Embryonic facial prominence (tissue), 1 donor: ENCODE data around the gene ADAM10.
"Not testable (repeated sequence)": the region's sequence is repeated elsewhere in the genome, so short reads cannot be mapped to it uniquely, and the experiment has no call there.

Experiments used
- DNase-seq: peaks from one replicate; pipeline ENCODE4 v3.0.0-alpha.2; 2016; ENCODE audit errors: extremely low spot score

ADAM10 gene

GRCh38 chr15:58678683-58679082, 70.8 kb downstream of the ADAM10 start:
- DNase-seq, result no peak

- no peak for DNase-seq
These were observed 72.1 kb downstream of the ADAM10 start for GRCh38 chr15:58677426-58677825.

- DNase-seq, result no peak
These were observed 72.7 kb downstream of the ADAM10 start for GRCh38 chr15:58676766-58677165.

GRCh38 chr15:58671186-58671585, 78.3 kb downstream of the ADAM10 start:
- no peak for DNase-seq

- no peak for DNase-seq
These were observed 80.4 kb downstream of the ADAM10 start for GRCh38 chr15:58669108-58669507.

- DNase-seq, result no peak
These were observed 82.5 kb downstream of the ADAM10 start for GRCh38 chr15:58666957-58667356.

- no peak for DNase-seq
These were observed 83.8 kb downstream of the ADAM10 start for GRCh38 chr15:58665672-58666071.

GRCh38 chr15:58650102-58650501, 99.4 kb downstream of the ADAM10 start:
- no peak for DNase-seq

GRCh38 chr15:58649175-58649574, 100.3 kb downstream of the ADAM10 start:
- no peak for DNase-seq

GRCh38 chr15:58643996-58644395, 105.5 kb downstream of the ADAM10 start:
- no peak for DNase-seq

- no peak for DNase-seq
These were observed 107.8 kb downstream of the ADAM10 start for GRCh38 chr15:58641660-58642059.

- no peak for DNase-seq
These were observed 109.5 kb downstream of the ADAM10 start for GRCh38 chr15:58639992-58640391.

GRCh38 chr15:58639002-58639756, 110.3 kb downstream of the ADAM10 start:
- DNase-seq, result no peak

GRCh38 chr15:58632789-58633188, 116.7 kb downstream of the ADAM10 start:
- DNase-seq, result no peak

- no peak for DNase-seq
These were observed 118.2 kb downstream of the ADAM10 start for GRCh38 chr15:58631319-58631718.

GRCh38 chr15:58629625-58630024, 119.9 kb downstream of the ADAM10 start:
- DNase-seq, result no peak

- DNase-seq, result no peak
These were observed 121.1 kb downstream of the ADAM10 start for GRCh38 chr15:58628206-58628947.

- DNase-seq, result no peak
These were observed 121.8 kb downstream of the ADAM10 start for GRCh38 chr15:58627701-58628100.

- no peak for DNase-seq
These were observed 122.5 kb downstream of the ADAM10 start for GRCh38 chr15:58627046-58627445.

- DNase-seq, result no peak
These were observed 123.1 kb downstream of the ADAM10 start for GRCh38 chr15:58626378-58626777.

- DNase-seq, result no peak
These were observed 126.6 kb downstream of the ADAM10 start for GRCh38 chr15:58622877-58623276.

GRCh38 chr15:58620268-58620667, 129.2 kb downstream of the ADAM10 start:
- DNase-seq, result not testable (repeated sequence)

GRCh38 chr15:58616171-58616570, 133.3 kb downstream of the ADAM10 start:
- no peak for DNase-seq
